HEK293T (cell line): ENCODE data around the gene NR6A1.

Source experiments
- CTCF ChIA-PET: fragments of 350-600 bp; formaldehyde crosslinking; extraction: SDS; loops from one replicate; lab custom pipeline; 2021; ENCODE audit warnings: antibody characterized with exemption, inconsistent platforms; lab: Yijun Ruan, JAX
- POLR2A ChIA-PET: fragments of 350-600 bp; formaldehyde crosslinking; extraction: SDS; loops from one replicate; lab custom pipeline; 2020; ENCODE audit warnings: antibody characterized with exemption, inconsistent platforms; lab: Yijun Ruan, JAX
- DNase-seq: peaks from one replicate; pipeline ENCODE4 v3.0.0; 2012; ENCODE audit warnings: mixed read lengths; ENCODE audit errors: extremely low spot score
- ARNT ChIP-seq: fragments of 450-650 bp; IDR thresholded peaks from 2 replicates; pipeline ENCODE4 v1.6.1; 2017; ENCODE audit warnings: mild to moderate bottlenecking
- BHLHE40 ChIP-seq: fragments of 450-650 bp; IDR thresholded peaks from 2 replicates; pipeline ENCODE4 v1.6.1; 2016; ENCODE audit warnings: mild to moderate bottlenecking, moderate library complexity, borderline replicate concordance
- CTBP1 ChIP-seq: fragments of 450-650 bp; IDR thresholded peaks from 2 replicates; pipeline ENCODE4 v1.6.1; 2016; ENCODE audit warnings: borderline replicate concordance
- ELF4 ChIP-seq: fragments of 450-650 bp; IDR thresholded peaks from 2 replicates; pipeline ENCODE4 v1.6.1; 2017; ENCODE audit warnings: antibody characterized with exemption
- FOXA1 ChIP-seq: fragments of 450-650 bp; IDR thresholded peaks from 2 replicates; pipeline ENCODE4 v1.6.1; 2016; ENCODE audit warnings: mild to moderate bottlenecking
- FOXK2 ChIP-seq: fragments of 450-650 bp; IDR thresholded peaks from 2 replicates; pipeline ENCODE4 v1.6.1; 2016; ENCODE audit warnings: mild to moderate bottlenecking
- FOXM1 ChIP-seq: fragments of 450-650 bp; IDR thresholded peaks from 2 replicates; pipeline ENCODE4 v1.6.1; 2017; ENCODE audit warnings: mild to moderate bottlenecking, borderline replicate concordance
- HDGF ChIP-seq: fragments of 450-650 bp; IDR thresholded peaks from 2 replicates; pipeline ENCODE4 v1.6.1; 2017; ENCODE audit warnings: antibody characterized with exemption, borderline replicate concordance
- L3MBTL2 ChIP-seq: fragments of 450-650 bp; conservative IDR thresholded peaks from 2 replicates; pipeline ENCODE4 v1.6.1; 2016; ENCODE audit warnings: mild to moderate bottlenecking
- LEF1 ChIP-seq: fragments of 450-650 bp; IDR thresholded peaks from 2 replicates; pipeline ENCODE4 v1.6.1; 2017; ENCODE audit warnings: mild to moderate bottlenecking, borderline replicate concordance
- NFRKB ChIP-seq: fragments of 450-650 bp; IDR thresholded peaks from 2 replicates; pipeline ENCODE4 v1.6.1; 2016; ENCODE audit warnings: mild to moderate bottlenecking, moderate library complexity
- SP1 ChIP-seq: fragments of 450-650 bp; IDR thresholded peaks from 2 replicates; pipeline ENCODE4 v1.6.1; 2017
- SUZ12 ChIP-seq: fragments of 450-650 bp; IDR thresholded peaks from 2 replicates; pipeline ENCODE4 v1.6.1; 2016; ENCODE audit warnings: mild to moderate bottlenecking
- TARDBP ChIP-seq: fragments of 450-650 bp; IDR thresholded peaks from 2 replicates; pipeline ENCODE4 v1.6.1; 2016
- ZNF384 ChIP-seq: fragments of 450-650 bp; IDR thresholded peaks from 2 replicates; pipeline ENCODE4 v1.6.1; 2016
- TF ChIP-seq, protein P1 (sequence below): fragments of 450-650 bp; IDR thresholded peaks from 2 replicates; pipeline ENCODE4 v1.6.1; 2016

Gene NR6A1

DNA sequence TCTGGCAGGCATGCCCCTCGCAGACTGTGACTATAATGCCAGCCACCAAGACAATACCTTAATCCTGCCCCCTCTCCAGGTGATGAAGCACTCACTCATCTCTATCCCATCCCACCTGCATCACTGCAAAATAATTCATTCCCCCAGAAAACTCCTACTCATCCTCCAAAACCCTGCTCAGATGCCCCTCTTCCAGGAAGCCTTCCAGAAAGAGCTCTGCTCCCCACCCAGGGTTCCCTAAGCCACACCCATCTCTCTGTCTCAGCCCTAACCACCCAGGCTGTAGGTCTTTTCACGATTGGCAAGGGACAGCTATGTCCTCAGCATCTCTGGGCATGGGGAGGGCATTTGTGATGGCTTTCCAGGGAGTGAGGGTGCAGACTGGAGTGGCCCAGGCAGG is 281.1 kb downstream of the NR6A1 start:
- POLR2A ChIA-PET, result no interaction called here
- CTCF ChIA-PET, result no interaction called here
- TF ChIP-seq NFRKB (no peak), ZNF384 (no peak)
- no peak for DNase-seq

DNA sequence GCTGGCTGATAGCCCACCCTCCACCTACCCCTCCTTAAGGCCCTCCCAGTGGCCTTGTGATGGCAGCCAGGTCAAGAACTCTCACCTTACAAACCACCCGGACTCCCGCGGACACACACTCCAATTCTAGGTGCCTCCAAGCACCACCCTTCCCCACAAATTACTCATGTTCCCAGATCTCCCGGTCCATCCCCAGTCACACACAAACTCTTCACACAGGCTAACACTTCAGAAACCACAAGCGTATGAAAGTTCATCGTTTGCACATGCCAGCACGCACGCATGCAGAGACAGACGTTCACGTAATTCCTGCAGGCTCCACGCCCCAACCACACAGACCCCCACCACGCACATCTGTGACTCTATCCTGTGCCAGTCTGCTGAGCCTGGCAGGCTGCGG is 281.9 kb downstream of the NR6A1 start:
- TF ChIP-seq ZNF384 (no peak), ELF4 (no peak)
- ChIA-PET POLR2A (no interaction called here), CTCF (no interaction called here)
- no peak for DNase-seq

DNA sequence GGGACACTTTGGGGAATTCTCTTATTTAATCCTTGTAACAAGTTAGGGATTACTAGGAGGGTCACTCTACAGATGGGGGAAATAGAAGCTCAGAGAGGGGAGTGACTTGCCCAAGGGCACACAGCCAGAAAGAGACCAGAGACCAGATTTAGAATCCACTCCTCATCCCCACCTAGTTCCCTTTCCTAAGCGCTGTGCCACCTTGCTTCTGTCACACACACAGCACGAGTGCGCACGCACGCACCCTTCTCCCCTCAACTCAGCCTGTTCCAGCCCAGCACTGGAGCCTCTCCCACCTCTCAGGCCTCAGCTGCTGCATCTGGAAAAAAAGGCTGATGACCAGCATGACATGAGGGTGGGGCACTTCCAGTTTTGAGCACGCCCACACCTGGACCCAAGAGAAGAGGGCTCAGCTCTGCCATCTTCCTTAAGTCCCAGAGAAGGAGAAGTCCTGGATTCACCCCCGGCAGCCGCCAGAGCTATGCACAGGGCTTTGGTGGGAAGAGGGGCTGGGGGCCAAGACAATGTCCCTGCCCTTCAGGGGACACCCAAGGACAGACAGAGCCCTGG is 282.4 kb downstream of the NR6A1 start:
- POLR2A ChIA-PET, result no interaction called here

DNA sequence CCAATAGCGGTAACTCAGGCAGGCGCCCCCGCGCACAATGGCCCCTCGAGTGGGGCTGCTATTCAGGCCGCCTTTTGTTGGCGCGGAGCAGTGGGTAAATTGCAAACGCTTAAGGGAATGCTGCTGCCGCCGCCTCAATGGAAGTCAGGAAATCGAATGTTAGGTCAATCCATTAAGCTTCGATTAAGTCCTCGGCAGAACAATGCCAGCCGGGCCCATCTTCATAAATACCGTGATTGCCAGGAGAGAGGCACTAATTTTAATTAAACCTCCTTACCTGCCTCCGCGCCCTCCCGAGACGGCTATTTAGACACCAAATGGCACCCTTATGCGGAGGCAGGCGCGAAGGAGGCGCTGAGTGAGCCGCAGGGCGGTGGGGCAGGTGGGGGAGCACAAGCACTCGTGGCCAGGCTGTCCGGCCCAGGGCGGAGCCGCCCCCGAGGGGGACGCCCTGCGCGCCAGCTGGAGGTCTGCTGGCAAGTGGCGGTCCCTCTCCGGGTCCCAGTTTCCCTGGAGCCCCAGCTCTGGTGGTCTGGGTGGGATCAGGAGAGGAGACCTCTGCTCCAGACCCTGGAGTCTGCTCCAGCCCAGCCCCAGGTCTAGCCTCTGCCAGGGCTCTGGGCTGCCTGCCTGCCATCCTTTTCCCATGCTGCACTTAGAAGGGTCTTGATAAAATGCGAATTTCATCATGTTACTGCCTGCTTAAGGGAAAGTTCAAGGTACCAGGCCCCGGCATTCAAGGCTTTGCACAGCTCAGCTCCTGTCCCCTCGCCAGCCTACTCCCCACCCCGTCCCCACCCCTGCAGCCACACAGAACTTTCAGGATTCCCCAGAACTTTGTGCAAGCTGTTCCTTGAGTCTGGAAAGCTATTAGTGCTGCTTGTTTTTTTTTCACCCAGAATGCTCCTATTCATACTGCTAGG is 283.6 kb downstream of the NR6A1 start:
- CTCF ChIA-PET, result no interaction called here
- no peak for TF ChIP-seq CTBP1
- no peak for TF ChIP-seq ZNF384
- TF ChIP-seq L3MBTL2, result no peak
- no peak for TF ChIP-seq FOXM1
- TF ChIP-seq HDGF, result no peak
- TF ChIP-seq SUZ12, result no peak
- TF ChIP-seq FOXA1, result no peak
- TF ChIP-seq BHLHE40, result no peak
- TF ChIP-seq ARNT, result no peak
- no peak for TF ChIP-seq LEF1
- TF ChIP-seq SP1, result no peak
- no peak for TF ChIP-seq TARDBP
- TF ChIP-seq ELF4, result no peak
- POLR2A ChIA-PET, result no interaction called here
- no peak for DNase-seq

More for the DNA sequence above, 282.4 kb downstream of the NR6A1 start:
- CTCF ChIA-PET, result no interaction called here
- TF ChIP-seq NFRKB, result no peak
- no peak for TF ChIP-seq FOXA1
- DNase-seq, result no peak

DNA sequence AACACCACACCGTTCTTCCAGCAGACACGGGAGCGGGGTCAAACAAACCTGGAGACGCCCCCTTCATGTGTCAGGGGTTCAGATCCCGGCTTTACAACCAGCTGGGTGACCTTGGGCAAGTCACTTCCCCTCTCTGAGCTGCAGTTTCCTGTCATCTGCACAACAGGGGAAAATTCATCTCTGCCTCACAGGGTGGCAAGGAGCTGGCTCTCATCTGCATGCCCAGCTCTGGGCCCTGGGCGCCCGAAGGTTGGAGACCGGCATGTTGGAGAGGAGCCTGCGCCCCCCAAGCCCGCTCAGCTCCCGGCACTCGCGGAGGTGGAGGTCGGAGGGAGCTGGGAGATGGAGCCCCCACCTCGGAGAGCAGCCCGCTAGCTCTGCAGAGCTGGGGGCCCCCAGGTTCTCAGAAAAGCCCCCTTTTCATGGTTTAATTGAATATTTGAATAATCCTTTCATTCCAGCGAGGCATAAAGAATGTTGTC is 284.3 kb downstream of the NR6A1 start:
- ChIA-PET CTCF (no interaction called here), POLR2A (no interaction called here)
- TF ChIP-seq, protein P1, sequence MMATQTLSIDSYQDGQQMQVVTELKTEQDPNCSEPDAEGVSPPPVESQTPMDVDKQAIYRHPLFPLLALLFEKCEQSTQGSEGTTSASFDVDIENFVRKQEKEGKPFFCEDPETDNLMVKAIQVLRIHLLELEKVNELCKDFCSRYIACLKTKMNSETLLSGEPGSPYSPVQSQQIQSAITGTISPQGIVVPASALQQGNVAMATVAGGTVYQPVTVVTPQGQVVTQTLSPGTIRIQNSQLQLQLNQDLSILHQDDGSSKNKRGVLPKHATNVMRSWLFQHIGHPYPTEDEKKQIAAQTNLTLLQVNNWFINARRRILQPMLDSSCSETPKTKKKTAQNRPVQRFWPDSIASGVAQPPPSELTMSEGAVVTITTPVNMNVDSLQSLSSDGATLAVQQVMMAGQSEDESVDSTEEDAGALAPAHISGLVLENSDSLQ, result no peak
- no peak for DNase-seq

DNA sequence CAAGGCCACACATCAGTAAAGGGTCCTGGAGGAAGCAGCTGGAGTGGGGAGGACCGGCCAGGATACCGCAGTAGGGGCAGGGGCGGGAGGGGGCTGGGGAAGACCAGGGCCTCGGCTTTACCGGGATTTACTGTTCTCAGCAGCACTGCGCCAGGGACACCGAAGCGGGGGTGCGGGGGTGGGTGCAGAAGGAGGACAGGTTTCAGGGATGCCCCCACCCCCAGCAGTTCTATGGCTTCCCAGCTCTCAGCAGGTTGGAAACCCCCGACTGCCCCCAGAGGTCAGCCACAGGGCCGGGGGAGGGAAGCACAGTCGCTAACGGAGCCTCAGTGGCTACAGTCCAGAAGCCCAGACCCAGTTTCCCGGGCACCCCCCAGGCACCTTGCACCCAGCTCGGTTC is 285.2 kb downstream of the NR6A1 start:
- CTCF ChIA-PET, result no interaction called here
- POLR2A ChIA-PET, result no interaction called here
- no peak for DNase-seq
- TF ChIP-seq ZNF384 (no peak), ARNT (no peak), HDGF (no peak), CTBP1 (no peak), TARDBP (no peak), NFRKB (no peak), L3MBTL2 (no peak), LEF1 (no peak), FOXM1 (no peak), SP1 (no peak), ELF4 (no peak), SUZ12 (no peak), BHLHE40 (no peak), FOXK2 (no peak), FOXA1 (no peak)
- TF ChIP-seq, protein P1, result no peak

DNA sequence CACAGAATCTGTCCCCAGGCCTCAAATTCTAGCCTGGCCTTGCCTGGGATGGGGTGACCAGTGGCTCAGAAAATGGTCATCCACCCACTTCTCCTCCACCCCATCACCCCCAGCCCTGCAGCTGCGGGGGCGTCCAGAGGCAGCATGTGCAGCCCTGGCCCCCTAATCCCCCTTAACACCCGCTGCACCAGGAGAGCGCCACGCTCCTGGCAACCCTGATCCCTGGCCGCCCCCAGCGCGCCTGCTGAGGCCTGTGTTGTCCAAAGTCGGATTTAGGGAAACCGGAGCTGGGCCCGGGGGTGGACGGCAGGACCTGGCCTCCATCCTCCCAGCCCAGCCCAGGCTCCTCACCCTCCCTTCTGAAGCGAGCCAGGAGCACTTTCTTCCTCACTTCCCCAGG is 285.9 kb downstream of the NR6A1 start:
- TF ChIP-seq SUZ12, result no peak
- TF ChIP-seq BHLHE40, result no peak
- TF ChIP-seq FOXK2, result no peak
- no peak for TF ChIP-seq HDGF
- no peak for TF ChIP-seq L3MBTL2
- TF ChIP-seq SP1, result no peak
- no peak for TF ChIP-seq ARNT
- no peak for TF ChIP-seq NFRKB
- no peak for TF ChIP-seq TARDBP
- TF ChIP-seq, protein P1, result no peak
- no peak for TF ChIP-seq FOXM1
- no peak for TF ChIP-seq LEF1
- no peak for TF ChIP-seq CTBP1
- no peak for TF ChIP-seq FOXA1
- TF ChIP-seq ELF4, result no peak
- ChIA-PET CTCF (no interaction called here), POLR2A (no interaction called here)
- DNase-seq, result no peak
